HepG2 (cell line): ENCODE measurements around the gene MORN1. TPM values are rescaled to one million over a fixed set of nuclear protein-coding genes. Genes with fewer than 3 reads are reported as not detected.
A peak's percentile ranks its signal among the peaks of the same experiment; 100 is the strongest.

ENCODE experiments used
- CERS6 ChIP-seq: sonication (generic); formaldehyde crosslinking; IDR thresholded peaks from 2 replicates; pipeline ENCODE4 v1.5.0; 2020; ENCODE audit warnings: missing genetic modification reagents
- DNMT1 ChIP-seq: sonication (generic); formaldehyde crosslinking; IDR thresholded peaks from 2 replicates; pipeline ENCODE4 v1.5.1; 2020; ENCODE audit warnings: mild to moderate bottlenecking, missing genetic modification reagents
- ELK4 ChIP-seq: sonication (generic); formaldehyde crosslinking; IDR thresholded peaks from 2 replicates; pipeline ENCODE4 v1.9.0; 2021; ENCODE audit warnings: missing genetic modification reagents, borderline replicate concordance
- GABPB1 ChIP-seq: IDR thresholded peaks from 2 replicates; pipeline ENCODE4 v1.6.1; 2016; ENCODE audit warnings: mild to moderate bottlenecking, missing genetic modification reagents, moderate library complexity, missing compliant biosample characterization
- HDAC6 ChIP-seq: fragments of 200-600 bp; sonication (generic); IDR thresholded peaks from 2 replicates; pipeline ENCODE4 v1.7.0; 2017; ENCODE audit warnings: mild to moderate bottlenecking, antibody characterized with exemption, low read length, low read depth
- JARID2 ChIP-seq: sonication (generic); formaldehyde crosslinking; IDR thresholded peaks from 2 replicates; pipeline ENCODE4 v1.8.1; 2023; ENCODE audit warnings: missing genetic modification reagents, inconsistent platforms; ENCODE audit not compliant: insufficient replicate concordance
- LBX2 ChIP-seq: sonication (generic); formaldehyde crosslinking; IDR thresholded peaks from 2 replicates; pipeline ENCODE4 v1.5.0; 2020; ENCODE audit warnings: missing genetic modification reagents, mild to moderate bottlenecking, borderline replicate concordance
- MBNL3 ChIP-seq: fragments of 250-450 bp; sonication (Bioruptor Pico); conservative IDR thresholded peaks from 2 replicates; pipeline ENCODE4 v1.8.0; 2022; ENCODE audit warnings: mild to moderate bottlenecking, inconsistent platforms
- MXD3 ChIP-seq: IDR thresholded peaks from 2 replicates; pipeline ENCODE4 v1.6.1; 2016; ENCODE audit warnings: mild to moderate bottlenecking, missing biosample characterization, missing genetic modification reagents
- PAF1 ChIP-seq: IDR thresholded peaks from 2 replicates; pipeline ENCODE4 v1.6.1; 2016; ENCODE audit warnings: missing genetic modification reagents, missing compliant biosample characterization
- PAX8 ChIP-seq: sonication (generic); formaldehyde crosslinking; IDR thresholded peaks from 2 replicates; pipeline ENCODE4 v1.8.0; 2022; ENCODE audit warnings: mild to moderate bottlenecking, missing genetic modification reagents, borderline replicate concordance
- PHF8 ChIP-seq: sonication (generic); formaldehyde crosslinking; IDR thresholded peaks from 2 replicates; pipeline ENCODE4 v1.5.0; 2020; ENCODE audit warnings: missing genetic modification reagents
- POLR2G ChIP-seq: fragments of 200-400 bp; formaldehyde crosslinking; IDR thresholded peaks from 2 replicates; pipeline ENCODE4 v1.6.1; 2018; ENCODE audit warnings: mild to moderate bottlenecking, low read depth, low read length, moderate library complexity
- SOX13 ChIP-seq, 3 experiments: fragments of 450-650 bp in 1 of 3; sonication (generic) in 1 of 3; formaldehyde crosslinking in 1 of 3; IDR thresholded peaks in 2 of 3; conservative IDR thresholded peaks in 1 of 3; 2 replicates each; pipeline versions ENCODE4 v1.5.0 to v1.6.1; 2016 to 2020; ENCODE audit warnings: antibody characterized with exemption in 1 of 3, mild to moderate bottlenecking in 1 of 3, missing compliant biosample characterization in 1 of 3, missing genetic modification reagents in 1 of 3, moderate library complexity in 1 of 3
- ZNF143 ChIP-seq: sonication (generic); formaldehyde crosslinking; IDR thresholded peaks from 2 replicates; pipeline ENCODE4 v1.4.0; 2020; ENCODE audit warnings: missing genetic modification reagents
- ZNF281 ChIP-seq: sonication (generic); formaldehyde crosslinking; IDR thresholded peaks from 2 replicates; pipeline ENCODE4 v1.4.0; 2020; ENCODE audit warnings: missing genetic modification reagents, borderline replicate concordance
- ZNF33A ChIP-seq: sonication (generic); formaldehyde crosslinking; IDR thresholded peaks from 2 replicates; pipeline ENCODE4 v1.5.1; 2020; ENCODE audit warnings: missing genetic modification reagents, mild to moderate bottlenecking, moderate library complexity, borderline replicate concordance
- ZNF343 ChIP-seq: sonication (generic); formaldehyde crosslinking; IDR thresholded peaks from 2 replicates; pipeline ENCODE4 v1.4.0; 2020; ENCODE audit warnings: mild to moderate bottlenecking, missing genetic modification reagents
- ZNF362 ChIP-seq: sonication (generic); formaldehyde crosslinking; IDR thresholded peaks from 2 replicates; pipeline ENCODE4 v1.4.0; 2020; ENCODE audit warnings: missing genetic modification reagents, mild to moderate bottlenecking, borderline replicate concordance
- ZNF788 ChIP-seq: sonication (generic); formaldehyde crosslinking; IDR thresholded peaks from 2 replicates; pipeline ENCODE4 v1.5.0; 2020; ENCODE audit warnings: mild to moderate bottlenecking, missing genetic modification reagents, borderline replicate concordance
- polyA plus RNA-seq, 8 experiments: library from polyadenylated mRNA; depleted of rRNA in 3 of 8; stranded (reverse) in 7 of 8; unstranded in 1 of 8; fragments of >200 nt; fragmentation: Illumina TruSeq in 4 of 8; extraction: Trizol in 4 of 8; gene quantifications; 2 replicates each; pipeline versions ENCODE4 v1.2.1 to v1.2.3, GENCODE V29; 2011 to 2016; ENCODE audit warnings: low read depth in 4 of 8, missing spikeins in 1 of 8, mixed read lengths in 1 of 8; ENCODE audit not compliant: insufficient read depth in 1 of 8
- total RNA-seq, 5 experiments: library from RNA; depleted of rRNA; stranded (reverse); fragments of >200 nt; fragmentation: Illumina TruSeq; extraction: Trizol; gene quantifications; 2 replicates each; pipeline ENCODE4 v1.2.3, GENCODE V29; 2016; ENCODE audit warnings: low read depth in 1 of 5

The MORN1 gene
- total and polyA plus RNA-seq, 2 of the 13 experiments (the other 11 are each of a cell fraction or from before 2014, with no cell fraction given), result 3.1 to 6.5 TPM

- TF ChIP-seq JARID2 (CRISPR knock-in tag), result peak; percentile 41
- no peak for TF ChIP-seq ZNF343 (CRISPR knock-in tag)
- TF ChIP-seq SOX13 (IDR thresholded peaks at IDR 0.05), result no peak
- TF ChIP-seq SOX13 (CRISPR knock-in tag; conservative IDR thresholded peaks at IDR 0.05 in 1 of 2, IDR thresholded peaks at IDR 0.05 in 1 of 2), result no peak
- TF ChIP-seq ZNF362 (CRISPR knock-in tag), result no peak
- no peak for TF ChIP-seq HDAC6
- TF ChIP-seq ZNF143, result no peak
- no peak for TF ChIP-seq ZNF281 (CRISPR knock-in tag)
- TF ChIP-seq PHF8 (CRISPR knock-in tag), result 0 out of 2 replicates have a peak, but pooled peaks have one; percentile 40
- 0 out of 2 replicates have a peak, but pooled peaks have one; percentile 5 for TF ChIP-seq PAX8
- TF ChIP-seq ZNF33A, result no peak
- TF ChIP-seq LBX2 (CRISPR knock-in tag), result no peak
- TF ChIP-seq ZNF788 (CRISPR knock-in tag), result no peak; the same call in 1 of the 2 replicates
- no peak for TF ChIP-seq PAF1 (CRISPR knock-in tag)
- TF ChIP-seq GABPB1 (CRISPR knock-in tag), result no peak
- TF ChIP-seq POLR2G, result no peak
- TF ChIP-seq DNMT1 (CRISPR knock-in tag), result peak; percentile 28; the same call in 1 of the 2 replicates
- no peak for TF ChIP-seq ELK4 (CRISPR knock-in tag)
- TF ChIP-seq CERS6 (CRISPR knock-in tag), result 0 out of 2 replicates have a peak, but pooled peaks have one; percentile 45
- TF ChIP-seq MXD3 (CRISPR knock-in tag), result no peak
- TF ChIP-seq MBNL3, result no peak
These were observed 20.5 kb upstream of the MORN1 start (continued) for GRCh38 chr1:2411801-2412394.
